Posterior cingulate gyrus (tissue), 11 donors: ENCODE results near the gene FHL3.
"Not testable (repeated sequence)": the region's sequence is repeated elsewhere in the genome, so short reads cannot be mapped to it uniquely, and the experiment has no call there.

Source experiments
- DNase-seq, 10 donors: peaks; one replicate each; pipeline versions ENCODE4 v3.0.0 to v3.0.0-alpha.2; 2020 to 2021; ENCODE audit warnings: mixed read lengths in 3 of 10
- intact Hi-C: fragments of 100-400 bp; cut with DNase I; formaldehyde crosslinking; loops from one replicate; pipeline ENCODE4 v1.15.1; 2023

FHL3 gene

DNA sequence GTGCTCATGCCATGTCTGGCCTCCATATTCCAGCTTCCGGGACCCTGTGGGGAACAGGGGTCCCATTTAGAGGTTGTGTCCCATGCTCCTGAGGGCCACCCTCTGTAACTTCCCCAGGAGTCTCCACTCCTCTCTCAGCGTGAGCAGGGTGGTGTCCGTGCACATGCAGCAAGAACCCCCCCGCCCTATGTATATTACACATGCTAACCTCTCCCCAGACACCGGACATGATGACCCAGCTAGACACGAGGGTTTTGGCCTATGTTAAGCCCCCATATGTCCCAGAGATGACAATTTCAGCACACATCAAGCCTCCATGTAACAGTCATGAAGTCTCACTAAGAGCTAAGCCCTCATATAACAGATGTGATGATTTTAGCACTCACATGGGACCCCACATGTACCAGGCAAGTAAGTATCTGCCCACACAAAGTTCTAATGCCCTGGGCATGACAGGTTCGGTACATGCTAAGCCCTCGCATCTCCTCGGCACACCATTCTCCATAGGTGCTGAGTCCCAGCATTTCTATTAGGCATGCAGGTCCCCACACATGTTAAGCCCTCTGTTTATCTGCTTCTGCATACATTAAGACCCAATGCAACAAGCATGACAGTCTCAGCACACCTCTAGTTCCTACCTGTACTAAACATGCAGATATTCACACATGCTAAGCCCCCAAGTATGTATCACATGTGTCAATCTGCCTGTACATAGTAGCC, 7.1 kb downstream of the FHL3 start:
- intact Hi-C loops, result no loop called here
- DNase-seq, result no peak

DNA sequence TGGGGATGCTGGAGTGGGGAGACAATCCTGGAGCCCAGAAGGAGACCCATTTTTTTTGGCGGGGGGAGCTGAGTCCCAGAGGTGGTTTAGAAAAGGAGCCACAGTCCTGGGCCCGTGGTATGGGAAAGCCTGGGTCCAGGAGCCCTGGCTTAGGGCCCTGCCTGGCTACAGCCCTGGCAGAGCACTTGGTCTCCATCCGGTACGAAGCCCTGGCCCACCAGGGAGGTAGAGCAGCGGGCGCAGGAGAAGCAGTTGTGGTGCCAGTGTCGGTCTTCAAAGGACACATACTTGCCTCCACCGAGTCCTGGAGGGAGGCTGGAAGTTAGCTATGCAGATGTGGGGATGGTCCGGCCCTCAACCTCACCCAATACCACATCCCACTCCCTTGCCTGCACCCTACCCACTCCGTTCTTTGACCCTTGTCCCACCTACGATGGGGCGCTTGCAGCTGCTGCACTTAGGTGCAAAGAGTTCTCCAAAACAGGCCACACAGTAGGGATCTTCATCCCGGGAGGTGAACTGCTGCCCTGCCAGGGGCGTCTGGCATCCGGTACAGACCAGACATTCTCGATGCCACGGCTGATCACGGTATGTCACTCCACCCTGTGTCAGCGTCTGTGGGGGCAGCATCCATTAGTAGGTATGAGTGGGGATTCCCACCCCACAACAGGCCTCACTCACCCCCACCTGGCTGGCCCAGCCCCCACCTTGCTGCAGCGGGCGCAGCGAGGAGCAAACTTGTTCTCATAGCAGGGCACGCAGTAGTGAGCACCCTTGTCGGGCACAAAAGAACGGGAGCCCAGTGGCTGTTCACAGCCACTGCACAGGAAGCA, 7.8 kb downstream of the FHL3 start:
- no peak for DNase-seq

DNA sequence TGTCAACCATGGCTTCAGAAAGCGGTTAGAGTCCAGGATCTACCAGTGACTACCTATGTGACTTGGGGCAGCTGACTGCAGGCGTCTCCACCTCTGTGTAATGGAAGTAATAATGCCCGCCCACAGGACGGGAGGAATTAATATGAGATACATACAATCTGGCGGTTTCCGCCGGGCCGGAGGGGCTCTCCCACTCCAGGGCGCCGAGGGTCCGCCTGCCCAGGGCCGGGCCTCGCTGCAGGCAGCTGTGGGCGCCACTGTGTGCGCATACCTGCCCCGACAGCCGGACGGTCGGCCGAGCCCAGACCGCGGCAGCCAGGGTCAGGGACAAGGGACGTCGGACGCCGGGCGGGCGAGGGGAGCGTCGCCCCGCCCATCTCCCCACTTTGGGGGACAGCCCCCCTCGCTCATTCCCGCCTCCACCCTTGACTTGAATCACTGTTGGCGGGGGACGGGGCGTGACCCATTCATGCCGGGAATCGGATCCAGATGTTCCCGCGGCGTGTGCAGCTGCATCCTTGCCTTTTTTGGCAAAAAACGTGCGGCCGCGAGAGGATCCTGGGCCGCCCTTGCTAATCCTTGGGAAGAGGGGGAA, 9.5 kb downstream of the FHL3 start:
- peak in 1 of 10 donors; percentile 80 for DNase-seq
- intact Hi-C loops, result no loop called here

More for the DNA sequence above, 7.8 kb downstream of the FHL3 start:
- intact Hi-C loops, result no loop called here

- intact Hi-C loops, result no loop called here
- DNase-seq, result no peak
Observed at GRCh38 chr1:37994886-37995566, 10.3 kb downstream of the FHL3 start.

DNA sequence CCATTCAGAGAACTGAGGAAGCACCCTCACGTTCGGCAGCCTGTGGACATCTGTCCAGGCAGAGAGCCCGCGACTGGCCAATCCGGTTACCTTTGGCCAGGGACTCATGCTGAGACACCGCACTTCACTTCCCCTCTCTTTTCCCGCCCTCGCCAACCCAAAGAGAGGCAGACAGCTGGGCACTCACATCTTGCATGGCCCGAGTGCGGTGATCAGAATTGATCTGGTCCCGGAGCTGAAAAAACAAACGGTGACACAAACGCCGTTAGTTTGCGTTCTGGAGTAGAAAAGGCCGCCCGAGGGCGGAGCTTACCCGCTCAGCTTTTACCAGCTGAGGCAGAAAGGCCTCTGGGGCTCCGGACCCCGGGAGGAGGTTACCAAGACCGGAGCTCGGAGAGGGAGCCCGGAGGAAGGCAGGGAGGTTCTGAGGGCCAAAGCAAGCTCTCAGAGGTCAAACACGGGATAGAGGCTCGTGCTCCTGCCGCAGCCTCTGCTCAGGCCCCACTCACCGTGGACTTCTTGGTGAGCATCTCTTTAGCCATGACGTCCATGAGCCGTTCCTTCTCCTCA, 15.9 kb downstream of the FHL3 start:
- peak in 2 of 10 donors; percentile 15 to 35 for DNase-seq
- intact Hi-C loops, result no loop called here

DNA sequence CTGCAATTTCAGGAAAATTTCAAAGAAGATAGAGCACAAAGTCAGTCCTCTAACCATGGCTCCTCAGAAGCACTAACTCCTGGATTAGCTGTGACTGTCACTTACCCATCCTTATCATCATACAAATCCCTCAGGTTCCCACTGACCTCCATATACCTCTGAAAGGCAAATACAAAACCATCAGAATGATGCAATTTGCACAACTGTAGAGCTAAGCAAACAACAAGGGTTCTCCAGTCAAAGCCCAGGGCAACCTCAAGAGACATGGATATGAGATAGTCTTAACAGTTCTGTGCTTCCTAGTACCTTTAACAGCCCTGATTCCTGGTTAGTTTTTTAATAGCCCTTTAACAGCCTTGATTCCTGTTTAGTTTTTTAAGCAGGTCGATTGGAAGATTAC, 17.6 kb downstream of the FHL3 start:
- no peak for DNase-seq
- intact Hi-C loops, result no loop called here

DNA sequence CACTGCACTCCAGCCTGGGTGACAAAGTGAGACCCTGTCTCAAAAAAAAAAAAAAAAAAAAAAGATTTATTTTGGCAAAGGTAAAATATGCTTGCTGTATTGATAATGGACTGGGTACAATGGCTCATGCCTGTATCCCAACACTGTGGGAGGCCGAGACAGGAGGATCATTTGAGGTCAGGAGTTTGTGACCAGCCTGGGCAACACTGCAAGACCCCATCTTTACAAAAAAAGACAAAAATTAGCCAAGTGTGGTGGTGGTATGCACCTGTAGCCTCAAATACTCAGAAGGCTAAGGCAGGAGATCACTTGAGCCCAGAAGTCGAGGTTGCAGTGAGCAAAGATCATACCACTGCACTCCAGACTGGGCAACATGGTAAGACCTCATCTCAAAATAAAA, 21.8 kb downstream of the FHL3 start:
- intact Hi-C loops, result no loop called here
- peak in 1 of 10 donors; percentile 13 for DNase-seq

- intact Hi-C loops, result no loop called here
- DNase-seq, result no peak
Observed at GRCh38 chr1:37978541-37978940, 26.8 kb downstream of the FHL3 start.

GRCh38 chr1:37975083-37975482, 30.2 kb downstream of the FHL3 start:
- intact Hi-C loops, result not testable (repeated sequence)
- peak in 1 of 10 donors; percentile 68 for DNase-seq

DNA sequence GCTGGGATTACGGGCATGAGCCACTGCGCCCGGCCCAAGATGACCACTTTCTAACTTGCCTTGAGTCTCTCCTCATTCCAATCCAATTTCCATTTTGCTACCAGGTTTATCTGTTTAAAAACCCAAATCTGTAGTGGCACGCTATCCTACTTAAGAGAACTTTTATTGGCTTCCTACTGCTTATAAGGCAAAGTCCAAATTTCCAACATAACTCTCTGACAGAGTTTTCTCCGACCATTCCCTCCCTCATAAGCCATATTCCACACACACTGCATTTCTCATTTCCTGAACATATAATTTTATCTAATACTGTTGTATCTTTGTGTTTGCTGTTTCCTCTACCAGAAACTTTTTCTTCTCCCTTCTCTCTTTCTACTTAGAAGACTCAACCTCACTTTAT, 30.7 kb downstream of the FHL3 start:
- DNase-seq, result no peak
- intact Hi-C loops, result no loop called here

DNA sequence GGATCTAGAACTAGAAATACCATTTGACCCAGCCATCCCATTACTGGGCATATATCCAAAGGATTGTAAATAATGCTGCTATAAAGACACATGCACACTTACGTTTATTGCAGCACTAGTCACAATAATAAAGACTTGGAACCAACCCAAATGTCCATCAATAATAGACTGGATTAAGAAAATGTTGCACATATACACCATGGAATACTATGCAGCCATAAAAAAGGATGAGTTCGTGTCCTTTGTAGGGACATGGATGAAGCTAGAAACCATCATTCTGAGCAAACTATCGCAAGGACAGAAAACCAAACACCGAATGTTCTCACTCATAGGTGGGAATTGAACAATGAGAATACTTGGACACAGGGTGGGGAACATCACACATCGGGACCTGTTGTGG, 31.6 kb downstream of the FHL3 start:
- intact Hi-C loops, DNase-seq: not testable (repeated sequence)

DNA sequence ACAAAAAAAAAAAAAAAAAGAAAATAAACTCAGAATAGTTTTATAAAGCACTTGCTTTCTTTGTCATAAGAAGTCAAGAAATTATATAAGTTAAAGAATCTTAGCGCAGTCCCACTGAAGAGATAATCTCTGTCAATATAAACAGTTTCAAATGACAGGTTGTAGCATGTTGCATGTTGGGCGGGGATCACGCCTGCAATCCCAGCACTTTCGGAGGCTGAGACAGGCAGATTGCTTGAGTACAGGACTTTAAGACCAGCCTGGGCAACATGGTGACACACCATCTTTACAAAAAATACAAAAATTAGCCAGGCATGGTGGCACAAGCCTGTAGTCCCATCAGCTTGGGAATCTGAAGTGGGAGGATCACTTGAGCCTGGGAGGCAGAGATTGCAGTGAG, 40.0 kb downstream of the FHL3 start:
- intact Hi-C loops, result no loop called here
- no peak for DNase-seq

- intact Hi-C loops, DNase-seq: not testable (repeated sequence)
Observed at GRCh38 chr1:37964106-37964505, 41.2 kb downstream of the FHL3 start.

- DNase-seq, result no peak
- intact Hi-C loops, result no loop called here
Observed at GRCh38 chr1:37958690-37959089, 46.6 kb downstream of the FHL3 start.

DNA sequence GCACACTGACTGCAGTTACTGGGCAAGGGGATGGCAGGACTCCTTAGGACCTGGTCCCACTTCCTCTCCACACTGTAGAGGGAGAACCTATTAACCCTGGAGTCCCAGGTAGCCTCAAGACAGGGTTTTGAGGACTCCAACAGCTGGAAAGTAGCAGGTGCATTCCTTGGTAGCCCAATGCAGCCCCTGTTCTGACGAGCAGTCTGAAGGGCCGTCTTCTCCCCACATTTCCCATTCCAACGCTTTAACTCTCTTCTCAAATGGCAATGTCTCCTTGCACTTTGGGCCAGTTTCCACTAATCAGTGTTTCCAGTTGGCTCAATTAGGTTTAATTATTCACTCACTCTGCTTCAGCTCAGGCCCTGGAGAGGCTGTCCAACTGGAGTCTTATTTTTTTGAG, 49.6 kb downstream of the FHL3 start:
- peak in 1 of 10 donors; percentile 13 for DNase-seq
- intact Hi-C loops, result no loop called here

- peak in 1 of 10 donors; percentile 24 for DNase-seq
- intact Hi-C loops, result no loop called here
Observed at GRCh38 chr1:37954316-37954971, 50.9 kb downstream of the FHL3 start.

GRCh38 chr1:37952738-37953137, 52.6 kb downstream of the FHL3 start:
- peak in 1 of 10 donors; percentile 55 for DNase-seq
- intact Hi-C loops, result no loop called here

GRCh38 chr1:37951783-37952624, 53.3 kb downstream of the FHL3 start:
- DNase-seq, result peak in 1 of 10 donors; percentile 51
- intact Hi-C loops, result no loop called here
